ENCODE results near the gene ABL2.

DNA sequence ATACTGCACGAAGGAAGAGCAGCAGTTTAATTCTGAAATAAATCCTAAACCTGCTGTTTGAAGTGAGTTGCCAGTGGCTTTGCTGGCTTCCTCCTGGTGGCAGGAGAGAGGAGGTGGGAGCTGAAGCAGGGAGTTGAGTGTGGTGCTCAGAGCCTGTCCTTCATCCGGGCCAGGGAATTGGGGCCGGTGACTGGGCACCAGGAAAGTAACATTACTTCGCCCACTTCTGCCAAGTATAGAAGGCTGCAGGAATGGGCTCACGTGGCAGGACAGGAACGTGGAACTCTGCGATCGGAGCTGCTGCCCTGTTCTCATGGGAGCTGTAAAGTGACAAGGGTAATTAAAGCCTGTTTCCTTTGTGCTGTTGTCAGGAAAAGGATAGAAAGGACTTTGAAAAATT, 139.0 kb downstream of the ABL2 start:
- no peak for TF ChIP-seq CTCF (IDR thresholded peaks at IDR 0.05; ENCODE audit: low read depth, low read length)
- TF ChIP-seq POLR2A (IDR thresholded peaks at IDR 0.05; ENCODE audit: extremely low read depth, insufficient read length) = no peak
